Endothelial cell of umbilical vein (primary cell): ENCODE results near the gene NPY. TPM values are rescaled to one million over a fixed set of nuclear protein-coding genes. Genes with fewer than 3 reads are reported as not detected.

Experiments
- BruUV-seq: library from RNA; stranded (reverse); fragments of 400-500 nt; replicated peaks from 2 replicates; lab custom pipeline; 2021; lab: Mats Ljungman, UMichigan
- CTCF ChIA-PET: fragments of 300-600, 350-600 bp; sonication (Branson Sonifier 250); formaldehyde crosslinking; loops from one replicate; lab custom pipeline; 2021; ENCODE audit warnings: antibody characterized with exemption, inconsistent platforms; lab: Charles Lee
- POLR2A ChIA-PET: fragments of 300-600, 350-600 bp; sonication (Branson Sonifier 250); formaldehyde crosslinking; loops from one replicate; lab custom pipeline; 2021; ENCODE audit warnings: antibody characterized with exemption, inconsistent platforms; lab: Charles Lee
- DNase-seq: peaks from one replicate; pipeline ENCODE4 v3.0.0-alpha.2; 2011; ENCODE audit warnings: low read depth, low spot score
- FAIRE-seq: peaks from 2 replicates; lab custom pipeline; 2011; peaks lifted over from hg19 to GRCh38; lab: Jason Lieb, UNC
- H2AFZ ChIP-seq: 2 replicates; pipeline ENCODE4 v1.6.0; 2012; ENCODE audit warnings: low read depth, low read length, control low read depth, inconsistent platforms
- H3K27ac ChIP-seq: 2 replicates; pipeline ENCODE4 v1.5.1; 2011; ENCODE audit warnings: low read depth, mild to moderate bottlenecking, control low read depth, low read length, moderate library complexity; ENCODE audit not compliant: insufficient read depth
- H3K27me3 ChIP-seq, 2 experiments: 2 replicates each; pipeline versions ENCODE4 v1.6.0 to v1.6.1; 2011; ENCODE audit warnings: low read length in 2 of 2, mixed read lengths in 1 of 2; ENCODE audit not compliant: control insufficient read depth in 2 of 2, insufficient read depth in 2 of 2
- H3K36me3 ChIP-seq, 2 experiments: 2 replicates in 1 of 2; 3 replicates in 1 of 2; pipeline ENCODE4 v1.5.1; 2011; ENCODE audit warnings: low read length in 2 of 2, mild to moderate bottlenecking in 1 of 2, moderate library complexity in 1 of 2; ENCODE audit not compliant: control insufficient read depth in 2 of 2, insufficient read depth in 2 of 2; ENCODE audit errors: extremely low read depth in 1 of 2
- H3K4me1 ChIP-seq: 3 replicates; pipeline ENCODE4 v1.5.1; 2011; ENCODE audit warnings: mild to moderate bottlenecking, low read length; ENCODE audit not compliant: control insufficient read depth, insufficient read depth; ENCODE audit errors: extremely low read depth
- H3K4me2 ChIP-seq: 2 replicates; pipeline ENCODE4 v1.6.1; 2011; ENCODE audit warnings: low read length, control low read depth, mixed read lengths; ENCODE audit not compliant: insufficient read depth
- H3K4me3 ChIP-seq, 3 experiments: fragments of 200-600 bp in 1 of 3; sonication (generic), shearing (Covaris generic) in 1 of 3; replicated peaks in 1 of 3; 2 replicates each; pipeline ENCODE4 v1.5.1; 2011 to 2016; ENCODE audit warnings: control low read depth in 3 of 3, low read length in 3 of 3, mild to moderate bottlenecking in 2 of 3, inconsistent platforms in 1 of 3, low read depth in 1 of 3, moderate library complexity in 1 of 3; ENCODE audit not compliant: insufficient read depth in 1 of 3
- H3K79me2 ChIP-seq: 2 replicates; pipeline ENCODE4 v1.6.0; 2012; ENCODE audit warnings: low read length, inconsistent platforms; ENCODE audit not compliant: control insufficient read depth, insufficient read depth
- H3K9ac ChIP-seq: replicated peaks from 2 replicates; pipeline ENCODE3; 2011; ENCODE audit warnings: low read length, control low read depth; ENCODE audit not compliant: insufficient read depth; ENCODE audit errors: extremely low read depth
- H3K9me1 ChIP-seq: replicated peaks from 3 replicates; pipeline ENCODE4 v1.6.0; 2011; ENCODE audit warnings: mild to moderate bottlenecking, low read length; ENCODE audit not compliant: control insufficient read depth, insufficient read depth; ENCODE audit errors: extremely low read depth
- H3K9me3 ChIP-seq: replicated peaks from 2 replicates; pipeline ENCODE4 v1.5.1; 2012; ENCODE audit warnings: low read length, inconsistent platforms; ENCODE audit not compliant: control insufficient read depth, insufficient read depth
- H4K20me1 ChIP-seq: replicated peaks from 2 replicates; pipeline ENCODE3; 2011; ENCODE audit warnings: mild to moderate bottlenecking, low read length; ENCODE audit not compliant: control insufficient read depth, insufficient read depth; ENCODE audit errors: extremely low read depth
- EZH2 ChIP-seq: IDR thresholded peaks from 2 replicates; pipeline ENCODE4 v1.6.1; 2012; ENCODE audit warnings: borderline replicate concordance, low read depth, mild to moderate bottlenecking, moderate library complexity, low read length, inconsistent platforms; ENCODE audit not compliant: severe bottlenecking
- JUN ChIP-seq: IDR thresholded peaks from 2 replicates; pipeline ENCODE4 v1.6.1; 2011; ENCODE audit warnings: borderline replicate concordance, low read depth; ENCODE audit not compliant: insufficient read length, insufficient read depth
- MYC ChIP-seq: IDR thresholded peaks from one replicate; pipeline ENCODE4 v1.6.1; 2011; ENCODE audit warnings: mild to moderate bottlenecking, low read depth, low read length
- POLR2A ChIP-seq: IDR thresholded peaks from 2 replicates; pipeline ENCODE4 v1.6.1; 2012; ENCODE audit warnings: low read depth, mild to moderate bottlenecking, control low read depth, low read length
- POLR2AphosphoS5 ChIP-seq: IDR thresholded peaks from 2 replicates; pipeline ENCODE4 v1.6.1; 2012; ENCODE audit warnings: low read depth, mild to moderate bottlenecking, control low read depth, low read length, moderate library complexity; ENCODE audit not compliant: insufficient read depth
- dilution Hi-C: fragments of 300-500 bp; cut with MboI; formaldehyde crosslinking; loops from one replicate; pipeline ENCODE4 v1.15.0; 2019; ENCODE audit warnings: low sequenced_read_pairs; ENCODE audit not compliant: extremely low pct_ligation_motif_present
- intact Hi-C: fragments of 100-400 bp; cut with micrococcal nuclease; formaldehyde crosslinking; loops from one replicate; pipeline ENCODE4 v1.10.0; 2022
- polyA plus RNA-seq, 4 experiments: library from polyadenylated mRNA; depleted of rRNA in 3 of 4; stranded (reverse) in 3 of 4; unstranded in 1 of 4; fragments of >200 nt; gene quantifications; 2 replicates each; pipeline versions ENCODE4 v1.2.1 to v1.2.3, GENCODE V29; 2011 to 2012; ENCODE audit warnings: missing spikeins in 1 of 4
- total RNA-seq: library from RNA; stranded (reverse); gene quantifications from 2 replicates; pipeline ENCODE4 v1.2.3, GENCODE V29; 2021
- TF ChIP-seq, protein P1 (sequence below), 2 donors: IDR thresholded peaks; 1 replicate in 1 of 2; 2 replicates in 1 of 2; pipeline ENCODE4 v1.5.1; 2011; ENCODE audit warnings: low read length in 2 of 2, mild to moderate bottlenecking in 2 of 2, moderate library complexity in 2 of 2, control low read depth in 1 of 2, inconsistent platforms in 1 of 2, low read depth in 1 of 2; ENCODE audit not compliant: insufficient read depth in 1 of 2; ENCODE audit errors: extremely low read depth in 1 of 2
- TF ChIP-seq, protein P2 (sequence below): IDR thresholded peaks from 2 replicates; pipeline ENCODE4 v1.6.1; 2011; ENCODE audit not compliant: insufficient read depth, insufficient read length

Gene NPY
- total and polyA plus RNA-seq, 2 donors (not counting 3 experiments of a cell fraction or from before 2014, with no cell fraction given): not detected

DNA sequence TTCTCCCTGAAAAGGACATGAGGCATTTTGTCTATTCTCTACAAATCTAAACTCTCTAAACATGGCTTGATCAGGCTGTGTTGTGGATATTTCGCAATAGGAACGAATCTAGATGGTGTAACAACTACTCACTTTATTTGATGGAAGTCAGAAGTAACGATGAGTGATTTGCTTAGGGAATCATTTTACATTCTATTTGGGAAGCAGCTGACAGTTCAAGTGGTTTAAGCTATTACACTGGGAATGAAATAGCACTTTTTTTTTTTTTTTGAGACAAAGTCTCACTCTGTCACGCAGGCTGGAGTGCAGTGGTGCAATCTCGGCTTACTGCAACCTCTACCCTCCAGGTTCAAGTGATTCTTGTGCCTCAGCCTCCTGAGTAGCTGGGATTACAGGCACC is 44.1 kb downstream of the NPY start:
- intact Hi-C loops: no loop called here

More for the DNA sequence above, 44.1 kb downstream of the NPY start:
- Histone ChIP-seq H3K4me2 (no peak overlapping the region), H3K9me3 (no peaks in the 10 kb centered on the region), H4K20me1 (no peaks in the 10 kb centered on the region), H2AFZ (no peak overlapping the region), H3K4me3 (no peak overlapping the region), H3K79me2 (no peaks in the 10 kb centered on the region), H3K27ac (no peak overlapping the region), H3K4me1 (no peaks in the 10 kb centered on the region), H3K9ac (no peak overlapping the region), H3K9me1 (no peaks in the 10 kb centered on the region), H3K27me3 (no peaks in the 10 kb centered on the region), H3K36me3 (no peaks in the 10 kb centered on the region)
- dilution Hi-C loops: no loop called here
- ChIA-PET POLR2A (no interaction called here), CTCF (no interaction called here)
- TF ChIP-seq POLR2A (no peak), JUN (no peak), POLR2AphosphoS5 (no peak), EZH2 (no peak), MYC (no peak)
- TF ChIP-seq, protein P1, sequence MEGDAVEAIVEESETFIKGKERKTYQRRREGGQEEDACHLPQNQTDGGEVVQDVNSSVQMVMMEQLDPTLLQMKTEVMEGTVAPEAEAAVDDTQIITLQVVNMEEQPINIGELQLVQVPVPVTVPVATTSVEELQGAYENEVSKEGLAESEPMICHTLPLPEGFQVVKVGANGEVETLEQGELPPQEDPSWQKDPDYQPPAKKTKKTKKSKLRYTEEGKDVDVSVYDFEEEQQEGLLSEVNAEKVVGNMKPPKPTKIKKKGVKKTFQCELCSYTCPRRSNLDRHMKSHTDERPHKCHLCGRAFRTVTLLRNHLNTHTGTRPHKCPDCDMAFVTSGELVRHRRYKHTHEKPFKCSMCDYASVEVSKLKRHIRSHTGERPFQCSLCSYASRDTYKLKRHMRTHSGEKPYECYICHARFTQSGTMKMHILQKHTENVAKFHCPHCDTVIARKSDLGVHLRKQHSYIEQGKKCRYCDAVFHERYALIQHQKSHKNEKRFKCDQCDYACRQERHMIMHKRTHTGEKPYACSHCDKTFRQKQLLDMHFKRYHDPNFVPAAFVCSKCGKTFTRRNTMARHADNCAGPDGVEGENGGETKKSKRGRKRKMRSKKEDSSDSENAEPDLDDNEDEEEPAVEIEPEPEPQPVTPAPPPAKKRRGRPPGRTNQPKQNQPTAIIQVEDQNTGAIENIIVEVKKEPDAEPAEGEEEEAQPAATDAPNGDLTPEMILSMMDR (IDR thresholded peaks at IDR 0.05; ENCODE audit: extremely low read depth in 1 of 2, insufficient read depth in 1 of 2, low read depth in 1 of 2, low read length in 2 of 2): no peak
- TF ChIP-seq, protein P2, sequence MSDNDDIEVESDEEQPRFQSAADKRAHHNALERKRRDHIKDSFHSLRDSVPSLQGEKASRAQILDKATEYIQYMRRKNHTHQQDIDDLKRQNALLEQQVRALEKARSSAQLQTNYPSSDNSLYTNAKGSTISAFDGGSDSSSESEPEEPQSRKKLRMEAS: no peak
- DNase-seq: no peak
- BruUV-seq: no TSS peak
- FAIRE-seq: no peak
